Neural cell (in vitro differentiated cells): ENCODE data around the gene SEMA4F.

Experiments
- CTCF ChIP-seq: fragments of 450-650 bp; IDR thresholded peaks from 2 replicates; pipeline ENCODE4 v1.5.1; 2014; ENCODE audit warnings: antibody characterized with exemption, mild to moderate bottlenecking, moderate library complexity; ENCODE audit not compliant: poor library complexity, severe bottlenecking
- EP300 ChIP-seq: fragments of 450-650 bp; conservative IDR thresholded peaks from 2 replicates; pipeline ENCODE4 v1.6.1; 2014; ENCODE audit warnings: antibody characterized with exemption, mild to moderate bottlenecking, moderate library complexity; ENCODE audit not compliant: poor library complexity, severe bottlenecking
- EZH2 ChIP-seq: fragments of 200-600, 300-800 bp; shearing (Covaris generic), sonication (generic); IDR thresholded peaks from 2 replicates; pipeline ENCODE4 v1.6.1; 2014; ENCODE audit warnings: antibody characterized with exemption, low read length, borderline replicate concordance, mild to moderate bottlenecking; ENCODE audit not compliant: insufficient read depth, poor library complexity, severe bottlenecking
- MXI1 ChIP-seq: fragments of 450-650 bp; conservative IDR thresholded peaks from 2 replicates; pipeline ENCODE4 v1.6.1; 2014; ENCODE audit warnings: antibody characterized with exemption, mild to moderate bottlenecking; ENCODE audit not compliant: poor library complexity, severe bottlenecking
- POLR2AphosphoS5 ChIP-seq: IDR thresholded peaks from 2 replicates; pipeline ENCODE4 v1.6.1; 2012
- RAD21 ChIP-seq: fragments of 450-650 bp; conservative IDR thresholded peaks from 2 replicates; pipeline ENCODE4 v1.6.1; 2014; ENCODE audit warnings: antibody characterized with exemption, mild to moderate bottlenecking, moderate library complexity
- REST ChIP-seq: IDR thresholded peaks from 2 replicates; pipeline ENCODE4 v1.6.1; 2012; ENCODE audit warnings: borderline replicate concordance
- SMC3 ChIP-seq: fragments of 450-650 bp; conservative IDR thresholded peaks from 2 replicates; pipeline ENCODE4 v1.6.1; 2014; ENCODE audit warnings: antibody characterized with exemption, mild to moderate bottlenecking, moderate library complexity; ENCODE audit not compliant: poor library complexity
- TAF1 ChIP-seq: IDR thresholded peaks from 2 replicates; pipeline ENCODE4 v1.6.1; 2012; ENCODE audit warnings: low read depth

GRCh38 chr2:74694281-74694680 is 40.2 kb downstream of the SEMA4F start:
- no peak for TF ChIP-seq REST
- no peak for TF ChIP-seq RAD21
- no peak for TF ChIP-seq MXI1
- no peak for TF ChIP-seq CTCF
- TF ChIP-seq TAF1, result no peak
- no peak for TF ChIP-seq EZH2
- no peak for TF ChIP-seq EP300
- TF ChIP-seq POLR2AphosphoS5, result no peak
- no peak for TF ChIP-seq SMC3
